Endometrium (tissue), 2 donors: ENCODE results near the gene AGAP1.

ENCODE experiments used
- FAIRE-seq: peaks from 2 replicates; lab custom pipeline; 2012; peaks lifted over from hg19 to GRCh38; lab: Jason Lieb, UNC
- donor health status: control.
- donor health status: control.

Gene AGAP1

GRCh38 chr2:235508371-235509160, 14.7 kb downstream of the AGAP1 start:
- no peak for FAIRE-seq

DNA sequence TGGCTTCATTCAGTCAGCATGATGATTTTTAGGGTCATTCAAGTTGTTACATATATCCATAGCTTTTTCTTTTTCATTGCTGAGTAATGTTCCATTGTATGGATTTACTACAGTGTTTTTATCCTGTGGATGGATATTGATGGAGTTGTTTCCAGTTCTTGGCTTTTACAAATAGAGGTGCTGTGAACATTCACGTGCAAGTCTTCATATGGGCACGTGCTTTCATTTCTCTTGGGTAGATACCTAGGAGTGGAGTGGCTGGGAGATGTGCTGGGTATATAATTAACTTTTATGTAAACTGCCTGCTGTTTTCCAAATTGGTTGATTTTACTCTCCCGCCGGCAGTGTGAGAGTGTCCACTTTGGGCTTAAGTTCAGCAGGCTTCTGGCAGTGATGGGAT, 16.5 kb downstream of the AGAP1 start:
- FAIRE-seq: no peak

DNA sequence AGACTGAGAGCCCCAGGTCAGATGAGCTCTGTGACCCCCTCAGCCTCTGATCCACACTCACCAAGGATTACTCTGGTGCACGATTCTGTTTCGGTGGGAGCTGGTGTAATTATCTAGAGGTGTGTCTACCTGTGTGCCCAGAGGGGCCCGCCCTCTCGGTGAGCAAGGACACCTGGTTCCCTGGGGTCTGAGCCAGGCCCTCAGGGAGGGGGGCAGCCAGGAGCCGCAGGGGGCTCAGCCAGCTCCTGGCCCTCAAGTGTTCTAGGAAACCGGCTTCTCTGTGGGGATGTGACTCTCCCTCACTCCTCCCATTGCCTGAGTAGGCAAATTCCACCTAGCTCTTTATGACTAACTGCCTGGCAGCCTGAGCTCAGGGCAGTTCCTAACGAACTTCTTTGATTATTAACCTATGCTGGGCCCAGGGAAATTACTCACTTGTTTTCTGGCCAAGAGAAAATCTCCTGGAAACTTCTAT, 17.4 kb downstream of the AGAP1 start:
- FAIRE-seq: no peak

- FAIRE-seq: no peak
Measured at GRCh38 chr2:235511751-235512698, 18.2 kb downstream of the AGAP1 start.

GRCh38 chr2:235512699-235513053, 18.8 kb downstream of the AGAP1 start:
- FAIRE-seq: no peak

- no peak for FAIRE-seq
Measured at GRCh38 chr2:235513984-235514626, 20.3 kb downstream of the AGAP1 start.

GRCh38 chr2:235514627-235515363, 21.0 kb downstream of the AGAP1 start:
- no peak for FAIRE-seq

- FAIRE-seq: no peak
Measured at GRCh38 chr2:235515364-235515742, 21.5 kb downstream of the AGAP1 start.

- no peak for FAIRE-seq
Measured at GRCh38 chr2:235515821-235516220, 22.0 kb downstream of the AGAP1 start.

DNA sequence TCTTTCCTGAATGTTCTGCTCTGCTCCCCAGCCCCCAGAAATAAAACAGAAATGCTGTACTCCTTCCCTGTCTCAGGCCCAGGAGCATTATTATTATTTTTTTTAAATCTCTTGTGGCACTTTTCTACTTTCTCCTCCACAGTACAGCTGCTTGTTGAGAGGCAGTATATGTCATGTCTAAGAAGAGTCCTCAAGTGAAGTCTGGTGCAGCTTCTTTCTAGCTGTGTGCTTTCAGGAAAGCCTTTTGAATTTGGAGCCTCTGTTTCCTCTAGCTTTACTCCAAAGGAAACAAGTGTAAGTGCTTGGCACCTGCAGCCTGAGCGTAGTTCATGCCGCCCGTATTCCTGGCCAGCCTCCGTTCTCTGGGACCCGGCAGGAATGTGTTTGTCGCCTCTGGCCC, 22.4 kb downstream of the AGAP1 start:
- FAIRE-seq: no peak

DNA sequence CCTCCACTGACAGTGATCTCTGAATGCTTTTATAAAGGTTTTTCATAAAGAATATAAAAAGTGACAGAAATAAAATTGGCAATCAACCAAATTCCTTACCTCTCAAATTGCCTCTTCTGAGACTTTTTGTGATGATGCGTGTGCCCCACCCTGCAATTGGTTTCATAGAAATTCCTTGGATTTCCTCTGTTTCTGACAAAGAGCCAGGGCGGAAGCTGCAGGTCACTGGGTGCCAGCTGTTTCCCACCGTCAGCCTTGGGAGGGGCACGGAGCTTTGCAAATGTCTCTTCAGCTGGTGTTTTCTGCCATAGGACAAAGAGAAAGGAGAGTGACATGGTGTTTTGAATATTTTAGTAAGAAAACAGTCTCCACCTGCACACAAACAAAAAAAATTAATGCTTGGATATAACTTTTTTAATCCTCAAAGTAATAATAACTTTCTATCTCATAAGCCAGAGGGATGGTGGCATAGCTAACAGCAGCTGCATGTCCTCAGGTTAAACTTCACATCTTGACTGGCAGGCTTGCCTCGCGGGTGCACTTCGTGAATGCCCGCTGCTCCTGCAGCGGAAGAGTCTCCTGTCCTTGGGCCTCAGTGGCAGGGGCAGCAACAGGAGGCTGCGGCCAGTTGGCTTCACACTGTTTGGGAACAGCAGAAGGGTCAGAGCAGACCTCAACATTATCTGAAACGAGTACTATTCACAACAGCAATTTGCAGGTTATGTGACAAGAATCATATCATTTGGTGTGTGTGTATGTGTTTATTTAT, 24.7 kb downstream of the AGAP1 start:
- no peak for FAIRE-seq

GRCh38 chr2:235520787-235521186, 26.9 kb downstream of the AGAP1 start:
- no peak for FAIRE-seq

GRCh38 chr2:235521844-235522243, 28.0 kb downstream of the AGAP1 start:
- FAIRE-seq: no peak

DNA sequence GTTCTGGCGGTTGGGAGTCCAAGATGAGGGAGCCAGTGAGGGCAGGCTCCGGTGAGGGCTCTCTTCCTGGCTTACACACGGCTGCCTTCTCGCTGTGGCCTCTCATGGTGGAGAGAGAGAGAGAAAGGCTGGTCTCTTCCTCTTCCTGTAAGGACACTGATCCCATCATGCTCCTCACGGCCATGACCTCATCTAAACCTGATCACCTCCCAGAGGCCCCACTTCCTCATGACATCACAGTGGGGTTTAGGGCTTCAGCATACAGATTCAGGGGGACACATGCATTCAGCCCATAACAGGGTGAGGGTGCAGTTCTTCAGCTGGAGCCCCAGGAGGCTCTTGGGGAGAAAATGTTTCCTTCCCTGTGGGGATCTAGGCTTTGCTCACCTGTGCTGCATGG, 29.2 kb downstream of the AGAP1 start:
- FAIRE-seq: no peak

DNA sequence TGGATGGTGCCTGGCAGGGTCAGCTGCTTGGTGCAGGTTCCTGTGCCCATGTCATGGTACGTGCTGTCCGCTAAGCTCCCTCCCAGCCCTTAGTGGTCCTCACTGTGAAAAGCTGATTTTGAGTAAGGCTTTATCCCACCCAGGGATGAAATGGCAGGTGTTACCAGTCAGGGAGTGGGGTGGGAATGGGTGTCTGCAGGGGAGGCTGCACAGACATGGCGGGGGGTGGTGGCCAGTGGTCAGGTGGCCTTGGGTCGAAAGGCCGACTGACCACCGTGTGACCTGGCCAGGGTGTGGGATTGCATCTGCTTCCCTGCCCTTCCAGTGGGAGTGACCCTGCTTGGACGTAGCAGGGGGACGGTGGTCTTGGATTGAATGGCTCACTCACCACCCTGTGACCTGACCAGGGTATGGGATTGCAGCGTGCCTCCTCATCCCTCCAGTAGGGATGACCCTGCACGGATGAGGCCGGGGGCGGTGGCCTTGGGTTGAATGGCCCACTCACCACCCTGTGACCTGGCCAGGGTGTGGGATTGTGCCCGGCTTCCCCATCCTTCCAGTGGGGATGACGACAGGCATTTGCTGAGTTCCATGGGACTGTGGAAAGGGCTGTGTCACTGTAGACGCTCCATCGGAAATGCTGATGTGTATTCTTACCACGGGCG, 29.8 kb downstream of the AGAP1 start:
- no peak for FAIRE-seq

GRCh38 chr2:235526166-235526565, 32.3 kb downstream of the AGAP1 start:
- FAIRE-seq: no peak

GRCh38 chr2:235527806-235528469, 34.1 kb downstream of the AGAP1 start:
- no peak for FAIRE-seq

DNA sequence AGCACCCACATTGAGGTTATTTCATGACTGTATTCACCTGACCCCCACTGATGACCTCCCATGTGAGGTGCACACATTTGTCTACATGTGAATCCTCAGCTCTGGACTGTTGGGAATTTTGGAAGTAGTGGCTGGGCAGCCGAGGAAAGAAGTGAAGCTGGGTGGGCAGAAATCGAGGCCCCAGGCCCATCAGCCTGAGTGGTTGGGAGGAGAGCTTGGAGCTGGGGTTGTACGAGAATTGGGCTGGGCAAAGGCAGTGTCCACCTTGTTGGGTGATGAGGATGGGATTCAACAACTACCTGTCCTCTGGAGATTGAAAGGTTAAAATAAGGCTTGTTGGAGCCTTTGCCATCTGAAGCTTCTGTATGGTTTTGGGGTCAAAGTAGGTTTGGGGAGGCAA, 35.8 kb downstream of the AGAP1 start:
- no peak for FAIRE-seq

DNA sequence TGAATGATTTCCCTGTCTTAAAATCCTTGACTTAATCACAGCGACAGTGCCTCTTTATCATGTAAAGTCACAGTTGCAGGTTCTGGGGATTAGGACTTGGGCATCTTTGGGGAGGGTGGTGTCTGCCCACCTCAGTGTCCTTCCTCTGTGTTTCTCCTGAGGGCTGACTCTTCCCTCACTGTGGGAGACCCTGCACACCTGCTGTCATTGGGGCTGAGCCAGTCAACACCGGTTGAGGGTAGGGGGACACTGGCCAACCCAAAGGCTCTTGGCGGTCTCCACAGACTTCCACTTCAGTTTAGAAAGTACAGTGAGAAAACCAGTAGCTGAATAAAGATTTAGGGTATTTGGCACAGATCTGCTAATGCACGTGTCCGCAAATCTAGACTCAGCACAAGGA, 36.9 kb downstream of the AGAP1 start:
- no peak for FAIRE-seq

DNA sequence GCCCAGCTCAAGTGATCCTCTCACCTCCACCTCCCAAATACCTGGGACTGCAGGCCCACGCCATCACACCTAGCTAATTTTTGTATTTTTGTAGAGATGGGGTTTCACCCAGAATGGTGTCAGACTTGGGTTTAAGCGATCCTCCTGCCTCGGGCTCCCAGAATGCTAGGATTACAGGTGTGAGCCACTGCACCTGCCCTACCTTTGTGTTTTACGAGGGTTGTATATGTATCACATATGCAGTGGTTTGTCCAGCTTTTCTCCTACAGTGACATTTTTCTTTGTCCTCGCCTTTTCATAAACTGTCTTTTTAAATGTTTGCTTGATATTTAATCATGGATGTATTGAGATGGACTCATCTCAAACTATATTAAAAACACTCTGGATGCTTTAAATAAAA, 38.5 kb downstream of the AGAP1 start:
- no peak for FAIRE-seq
